ENCODE results near the gene CCL27.
"Not testable (repeated sequence)": the region's sequence is repeated elsewhere in the genome, so short reads cannot be mapped to it uniquely, and the experiment has no call there.

The CCL27 gene

DNA sequence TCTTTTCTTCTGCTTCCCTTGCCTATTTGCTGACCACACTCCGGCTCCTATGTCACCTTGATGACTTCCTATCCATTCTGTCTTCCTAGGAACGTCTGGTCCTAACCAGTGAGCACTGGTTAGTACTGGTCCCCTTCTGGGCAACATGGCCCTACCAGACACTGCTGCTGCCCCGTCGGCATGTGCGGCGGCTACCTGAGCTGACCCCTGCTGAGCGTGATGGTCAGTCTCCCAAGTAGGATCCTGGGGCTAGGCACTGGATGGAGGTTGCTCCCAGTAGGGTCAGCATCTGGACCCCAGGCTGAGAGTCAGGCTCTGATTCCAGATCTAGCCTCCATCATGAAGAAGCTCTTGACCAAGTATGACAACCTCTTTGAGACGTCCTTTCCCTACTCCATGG lies 13.8 kb downstream of the CCL27 start:
- DNase-seq = no peak

DNA sequence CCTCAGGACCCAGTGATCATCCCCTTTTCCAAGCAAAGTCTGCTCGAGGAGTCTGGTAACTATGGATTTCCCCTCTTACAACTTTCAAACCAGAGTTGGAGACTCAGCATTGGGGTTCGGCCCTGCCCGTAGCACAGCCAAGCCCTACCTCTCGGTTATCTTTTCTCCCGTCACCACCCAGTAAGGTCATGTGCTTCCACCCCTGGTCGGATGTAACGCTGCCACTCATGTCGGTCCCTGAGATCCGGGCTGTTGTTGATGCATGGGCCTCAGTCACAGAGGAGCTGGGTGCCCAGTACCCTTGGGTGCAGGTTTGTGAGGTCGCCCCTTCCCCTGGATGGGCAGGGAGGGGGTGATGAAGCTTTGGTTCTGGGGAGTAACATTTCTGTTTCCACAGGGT lies 14.8 kb downstream of the CCL27 start:
- peak; percentile 36 for DNase-seq

DNA sequence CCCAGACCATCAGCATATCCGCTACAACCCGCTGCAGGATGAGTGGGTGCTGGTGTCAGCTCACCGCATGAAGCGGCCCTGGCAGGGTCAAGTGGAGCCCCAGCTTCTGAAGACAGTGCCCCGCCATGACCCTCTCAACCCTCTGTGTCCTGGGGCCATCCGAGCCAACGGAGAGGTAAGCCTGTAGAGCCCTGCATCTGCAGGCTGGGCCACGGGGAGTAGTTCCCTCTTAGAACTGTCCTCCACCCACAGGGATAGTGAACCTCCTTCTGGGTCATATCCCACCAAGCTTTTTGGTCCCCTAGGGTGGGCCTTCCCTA lies 15.4 kb downstream of the CCL27 start:
- no peak for DNase-seq

DNA sequence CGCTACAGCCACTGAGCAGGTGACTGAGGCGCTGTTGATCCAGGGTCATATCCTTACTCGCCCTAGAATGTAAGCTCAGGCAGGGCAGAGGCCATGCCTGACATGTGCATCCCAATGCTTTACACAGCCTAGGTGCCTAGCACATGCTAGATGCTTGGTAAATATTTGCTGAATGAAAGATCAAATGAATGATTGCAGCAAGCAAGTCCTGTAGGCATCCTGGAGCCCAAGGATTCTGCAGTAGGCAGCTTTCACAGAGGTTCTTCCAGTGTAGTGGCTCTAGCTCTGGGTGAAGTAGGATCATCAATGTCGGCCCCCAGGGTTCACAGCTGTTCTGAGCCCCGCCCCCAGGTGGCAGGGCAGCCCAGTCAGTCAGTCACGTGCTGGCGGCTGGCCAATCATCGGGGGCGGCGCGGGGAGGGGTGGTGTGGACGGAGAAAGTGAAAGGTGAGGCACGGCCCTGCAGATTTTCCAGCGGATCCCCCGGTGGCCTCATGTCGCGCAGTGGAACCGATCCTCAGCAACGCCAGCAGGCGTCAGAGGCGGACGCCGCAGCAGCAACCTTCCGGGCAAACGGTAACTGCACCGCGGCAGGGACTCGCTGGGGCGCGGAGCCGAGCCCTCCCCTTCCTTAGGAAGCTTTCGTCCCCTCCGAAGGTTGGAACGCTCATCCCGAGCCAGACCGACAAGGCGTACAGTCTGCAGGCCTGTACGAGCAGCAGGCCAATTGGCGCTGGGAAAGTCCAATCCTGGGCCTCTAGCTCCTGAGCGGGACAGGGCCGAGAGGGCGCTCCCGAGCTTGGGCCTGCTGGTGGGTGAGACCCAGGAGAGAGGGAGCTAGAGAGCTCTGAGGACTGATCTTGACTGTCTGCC lies 16.0 kb downstream of the CCL27 start, which contains the start of gene GALT:
GALT (plus strand) TSS at position 465 of the 873 bp plus-strand sequence; CDS start at position 495, 30 bp downstream.
- DNase-seq = peak; percentile 97

DNA sequence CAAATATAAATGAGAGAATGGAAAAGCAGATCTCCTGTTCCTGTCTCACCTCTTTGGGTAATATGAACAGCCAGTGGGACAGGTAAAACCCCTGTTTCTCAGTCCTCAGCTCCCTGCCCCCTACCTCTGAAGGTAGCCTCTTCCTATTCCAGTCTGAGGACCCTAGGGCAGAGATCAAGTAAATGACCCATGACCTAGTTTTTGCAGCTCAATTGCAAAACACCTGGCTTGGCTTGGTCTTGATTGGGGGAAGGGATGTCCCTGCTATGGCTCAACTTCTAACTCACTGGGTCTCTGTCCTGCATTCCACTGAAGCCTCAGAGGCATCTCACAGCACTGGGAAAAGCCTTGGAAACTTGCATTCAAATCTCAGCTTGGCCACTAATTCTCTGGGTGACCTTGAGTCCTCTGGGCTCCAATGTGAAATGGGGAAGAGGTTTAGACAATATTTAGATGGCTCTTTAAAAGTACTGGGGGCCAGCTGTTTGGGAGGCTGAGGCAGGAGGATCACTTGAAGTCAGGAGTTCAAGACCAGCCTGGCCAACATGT lies 17.6 kb downstream of the CCL27 start:
- no peak for DNase-seq

DNA sequence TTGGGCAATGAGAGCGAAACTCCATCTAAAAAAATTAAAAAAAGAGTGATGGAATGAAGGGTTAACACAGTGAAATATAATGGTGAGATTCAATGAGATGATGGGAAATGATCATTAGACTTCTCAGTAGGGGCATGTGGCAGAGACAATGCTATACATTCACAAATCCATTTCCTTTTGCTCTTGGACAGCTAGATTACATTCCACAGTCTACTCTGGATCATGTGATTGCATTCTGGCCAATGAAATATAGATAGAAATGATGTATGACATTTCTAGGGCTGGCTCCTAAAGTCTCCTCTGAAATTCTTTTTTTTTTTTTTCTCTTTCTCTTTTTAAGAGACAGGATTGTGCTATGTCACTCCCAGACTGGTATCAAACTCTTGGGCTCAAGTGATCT lies 19.8 kb downstream of the CCL27 start:
- no peak for DNase-seq

DNA sequence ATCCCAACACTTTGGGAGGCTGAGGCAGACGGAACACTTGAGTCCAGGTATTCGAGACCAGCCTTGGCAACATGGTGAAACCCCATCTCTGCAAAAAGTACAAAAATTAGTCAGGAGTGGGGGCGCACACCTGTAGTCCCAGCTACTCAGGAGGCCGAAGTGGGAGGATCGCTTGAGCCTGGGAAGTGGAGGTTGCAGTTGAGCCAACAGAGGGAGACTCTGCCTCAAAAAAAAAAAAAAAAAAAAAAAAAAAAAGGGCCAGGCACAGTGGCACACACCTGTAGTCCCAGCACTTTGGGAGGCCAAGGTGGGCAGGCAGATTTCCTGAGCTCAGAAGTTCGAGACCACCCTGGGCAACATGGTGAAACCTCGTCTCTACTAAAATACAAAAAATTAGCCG lies 23.1 kb downstream of the CCL27 start:
- not testable (repeated sequence) for DNase-seq

DNA sequence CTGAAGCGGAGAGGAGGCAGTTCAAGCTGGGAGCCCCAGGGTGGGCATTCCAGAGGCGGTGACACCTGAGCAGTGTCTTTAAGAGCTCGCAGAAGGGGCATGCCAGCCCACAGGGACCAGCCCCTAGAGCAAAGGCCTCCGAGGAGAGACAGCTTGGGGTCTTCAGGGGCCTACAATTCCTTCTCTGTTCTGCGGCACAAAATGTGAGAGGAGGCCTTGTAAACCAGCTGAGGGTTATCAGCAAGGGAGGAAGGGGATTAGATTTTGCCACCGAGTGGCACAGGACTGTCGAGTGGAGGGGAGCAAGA lies 24.4 kb downstream of the CCL27 start:
- DNase-seq = no peak

DNA sequence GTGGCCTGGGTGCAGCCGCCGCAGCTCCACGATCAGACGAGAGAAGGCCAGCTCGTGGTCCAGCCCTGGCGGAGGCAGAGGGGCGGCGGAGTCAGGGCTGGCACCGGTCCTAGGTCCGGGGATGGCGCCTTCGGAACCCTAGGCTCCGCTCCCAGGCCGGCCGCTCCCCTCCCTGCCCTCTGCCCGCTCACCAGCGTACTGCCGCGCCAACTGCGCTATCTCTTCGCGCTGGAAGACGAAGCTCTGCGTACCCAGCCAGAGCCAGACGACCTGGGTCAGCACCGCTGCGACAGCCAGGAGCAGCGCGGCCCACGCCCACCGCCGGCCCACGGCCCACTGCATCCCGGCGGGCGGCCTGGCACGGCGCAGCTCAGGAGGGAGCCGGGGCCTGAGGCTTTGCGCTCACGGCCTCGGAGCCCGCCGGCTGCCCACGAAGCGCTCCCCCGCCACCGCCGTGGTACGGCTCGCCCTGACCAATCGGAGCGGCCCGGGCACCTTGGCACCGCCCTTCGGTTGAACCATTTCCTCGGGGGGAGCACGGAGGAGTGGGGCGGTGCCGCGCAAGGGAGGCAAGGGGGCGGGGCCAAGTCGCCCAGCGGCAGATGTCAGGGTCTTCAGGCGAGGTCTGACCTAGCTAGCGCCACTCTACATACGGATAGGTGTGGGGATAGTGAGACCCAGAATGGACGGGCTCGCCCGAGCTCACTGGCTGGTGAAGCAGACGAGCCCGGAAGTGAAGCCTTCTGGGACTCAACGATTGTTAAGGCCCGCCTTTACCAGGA lies 24.9 kb downstream of the CCL27 start, which contains the start of gene SIGMAR1:
SIGMAR1 (minus strand) TSS at position 432 of the 782 bp plus-strand sequence; CDS start at position 342, 90 bp downstream.
- peak; percentile 97 for DNase-seq

DNA sequence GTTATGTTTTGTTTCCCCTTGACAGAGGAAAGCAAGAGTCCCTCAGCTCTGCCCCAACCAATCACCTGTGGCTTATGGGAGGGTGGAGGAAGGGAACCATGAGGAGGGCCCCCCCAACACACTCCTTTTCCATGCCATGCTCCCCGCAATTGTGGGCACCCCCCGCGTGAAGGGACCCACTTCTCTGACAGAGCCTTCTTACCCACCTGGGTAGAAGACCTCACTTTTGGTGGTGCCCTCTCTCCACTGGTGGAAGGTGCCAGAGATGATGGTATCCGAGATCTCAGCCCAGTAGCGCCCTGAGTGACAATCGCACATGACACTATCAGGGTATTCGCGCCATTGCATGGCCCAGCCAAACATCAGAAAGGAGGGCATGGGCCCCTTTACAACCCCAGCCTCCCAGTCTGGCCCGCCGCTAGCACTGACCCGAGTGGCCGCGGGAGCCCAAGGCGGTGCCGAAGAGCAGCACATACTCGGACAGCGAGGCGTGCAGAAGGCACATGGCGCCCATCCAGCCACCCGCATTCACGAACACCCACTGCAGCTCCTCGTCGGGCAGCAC lies 25.6 kb downstream of the CCL27 start:
- DNase-seq = peak; percentile 42

DNA sequence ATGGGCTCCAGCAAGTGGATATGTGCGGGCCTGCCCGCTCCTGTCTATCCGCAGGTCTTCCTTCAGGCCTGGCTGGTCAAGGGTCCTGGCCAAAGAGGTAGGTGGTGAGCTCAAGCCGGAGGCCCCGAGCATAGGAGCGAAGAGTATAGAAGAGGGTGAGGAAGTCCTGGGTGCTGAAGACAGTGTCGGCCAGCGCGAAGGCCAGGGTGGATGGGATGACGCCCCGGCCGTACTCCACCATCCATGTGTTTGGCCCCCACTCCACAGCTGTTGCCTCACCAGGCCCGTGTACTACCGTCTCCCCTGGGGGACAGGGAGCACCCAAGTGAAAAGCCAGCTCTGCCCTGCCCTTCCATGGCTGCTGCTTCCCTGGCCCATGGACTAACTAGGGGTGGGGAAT lies 26.9 kb downstream of the CCL27 start:
- DNase-seq = no peak

DNA sequence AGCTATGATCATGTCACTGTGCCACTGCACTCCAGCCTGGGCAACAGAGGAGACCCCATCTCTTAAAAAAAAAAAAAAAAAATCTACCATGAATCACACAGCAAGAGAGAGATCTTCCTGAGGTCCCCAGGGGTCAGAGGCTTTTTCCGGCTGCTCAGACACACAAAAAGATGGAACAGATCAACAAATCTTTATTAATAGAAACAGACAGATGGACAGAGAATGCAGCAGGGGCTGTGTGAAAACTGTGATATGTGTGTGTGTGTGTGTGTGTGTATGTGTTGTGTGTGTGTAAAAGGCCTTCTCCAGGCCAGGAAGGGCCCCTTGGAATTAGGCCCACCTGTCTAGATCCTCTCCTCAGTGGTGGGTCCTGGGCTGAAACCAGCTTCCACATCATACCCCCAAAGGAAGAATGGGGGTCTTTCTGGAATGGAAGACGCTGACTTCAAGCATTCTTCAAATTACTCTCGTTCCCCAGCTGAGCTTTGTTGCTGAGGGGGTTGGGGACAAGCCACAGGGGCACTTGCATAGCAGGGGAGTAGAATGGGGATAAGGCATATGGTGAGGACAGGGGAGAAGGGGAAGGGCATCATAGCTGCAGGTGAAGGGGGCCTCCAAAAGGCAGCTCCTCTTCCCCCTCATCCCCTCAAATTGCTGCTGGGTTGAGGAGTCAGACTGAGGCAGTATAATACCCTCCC lies 27.8 kb downstream of the CCL27 start:
- DNase-seq = no peak

DNA sequence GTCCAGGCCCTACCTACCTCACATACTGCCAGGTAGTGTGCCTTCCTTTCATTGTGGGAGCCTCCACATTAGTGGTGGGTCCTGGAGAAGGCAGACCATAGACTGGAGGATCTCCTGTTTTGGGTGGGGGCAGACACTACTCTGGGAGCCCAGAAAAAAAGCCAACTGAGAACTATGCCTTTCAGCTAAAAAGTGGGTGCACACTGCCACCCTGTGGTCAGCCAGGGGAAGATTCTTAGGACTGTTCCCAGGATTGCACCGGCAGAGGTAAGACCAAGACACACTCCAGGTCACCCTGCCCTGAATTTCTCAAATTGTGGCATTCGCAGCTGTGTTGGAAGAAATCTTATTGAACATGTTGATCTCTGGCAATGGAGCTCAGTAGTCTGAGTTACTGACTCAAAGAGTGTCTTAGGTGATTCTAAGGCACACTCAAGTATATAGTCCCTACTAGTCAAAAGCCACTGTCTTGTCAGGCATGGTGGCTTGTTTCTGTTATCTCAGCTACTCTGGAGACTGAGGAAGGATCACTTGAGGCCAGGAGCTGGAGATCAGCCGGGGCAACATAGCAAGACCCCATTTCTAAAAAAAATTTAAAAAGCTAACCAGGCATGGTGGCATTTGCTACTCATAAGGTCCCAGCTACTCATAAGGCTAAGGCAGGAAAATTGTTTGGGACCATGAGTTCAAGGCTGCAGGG lies 28.5 kb downstream of the CCL27 start:
- peak; percentile 82 for DNase-seq

DNA sequence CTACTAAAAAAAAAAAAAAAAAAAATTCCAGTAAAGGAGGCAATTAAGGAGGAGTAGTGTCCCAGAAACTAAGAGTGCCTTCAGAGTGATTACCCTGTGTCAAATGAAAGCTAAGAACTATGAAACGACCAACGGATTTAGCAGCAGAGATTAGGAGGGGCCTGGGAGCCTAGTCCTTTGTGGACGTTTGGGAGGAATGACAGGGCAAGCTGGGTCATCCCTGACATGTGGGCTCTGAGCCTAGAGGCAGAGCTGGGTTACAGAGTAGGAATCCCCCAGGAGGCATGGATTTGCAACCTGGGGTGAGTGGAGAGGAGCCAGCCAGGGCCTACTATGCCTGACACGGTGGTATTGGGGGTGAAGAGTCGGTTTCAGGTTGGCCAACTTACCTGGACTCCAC lies 29.3 kb downstream of the CCL27 start:
- DNase-seq = no peak

DNA sequence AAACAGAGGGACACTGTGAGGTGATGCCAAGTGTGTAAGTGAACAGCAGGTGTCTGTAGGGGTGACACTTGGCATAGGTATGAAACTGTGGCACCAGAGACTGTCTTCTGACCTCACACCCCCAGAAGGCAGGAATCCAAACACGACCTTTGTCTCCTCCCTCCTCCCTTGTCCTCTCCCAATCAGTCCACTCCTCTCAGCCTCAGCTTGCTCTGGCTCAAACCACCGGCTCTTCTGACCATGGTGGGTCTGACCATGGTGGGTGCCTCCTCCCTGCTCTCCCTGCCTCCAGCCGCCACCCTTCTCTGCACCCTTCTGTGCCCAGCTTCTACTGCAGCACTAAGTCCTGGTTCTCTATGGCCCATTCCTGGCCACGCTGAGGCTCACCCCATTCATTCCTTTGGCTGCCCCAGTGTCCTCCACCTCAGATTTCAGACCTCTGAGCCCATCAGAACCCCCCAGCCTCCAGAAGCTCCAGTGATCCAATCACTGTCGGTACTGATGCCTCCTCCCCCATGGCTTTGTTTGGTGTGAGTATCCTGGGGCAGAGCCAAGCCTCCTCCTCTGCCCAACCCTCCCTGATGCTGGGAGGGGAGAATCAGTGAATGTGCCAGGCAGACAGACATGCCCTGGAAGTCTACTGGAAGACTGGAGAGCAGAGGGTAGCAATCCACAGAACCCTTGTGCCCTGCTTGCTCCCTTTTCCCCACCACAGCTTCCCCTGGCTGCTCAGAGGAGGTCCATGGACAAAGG lies 31.9 kb downstream of the CCL27 start:
- DNase-seq = no peak

DNA sequence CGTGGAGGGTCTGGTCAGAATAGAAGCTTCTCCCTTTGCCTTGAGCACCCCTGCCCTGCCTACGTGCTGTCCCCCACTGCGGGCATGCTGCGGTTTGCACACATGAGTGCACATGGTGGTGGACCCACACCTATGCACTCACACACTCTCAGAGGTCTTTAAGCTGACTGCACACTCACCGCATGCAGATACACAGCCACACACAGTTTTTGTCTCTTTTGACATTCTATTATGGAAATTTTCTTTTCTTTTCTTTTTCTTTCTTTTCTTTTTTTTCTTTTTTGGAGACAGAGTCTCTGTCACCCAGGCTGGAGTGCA lies 33.0 kb downstream of the CCL27 start:
- DNase-seq = no peak

DNA sequence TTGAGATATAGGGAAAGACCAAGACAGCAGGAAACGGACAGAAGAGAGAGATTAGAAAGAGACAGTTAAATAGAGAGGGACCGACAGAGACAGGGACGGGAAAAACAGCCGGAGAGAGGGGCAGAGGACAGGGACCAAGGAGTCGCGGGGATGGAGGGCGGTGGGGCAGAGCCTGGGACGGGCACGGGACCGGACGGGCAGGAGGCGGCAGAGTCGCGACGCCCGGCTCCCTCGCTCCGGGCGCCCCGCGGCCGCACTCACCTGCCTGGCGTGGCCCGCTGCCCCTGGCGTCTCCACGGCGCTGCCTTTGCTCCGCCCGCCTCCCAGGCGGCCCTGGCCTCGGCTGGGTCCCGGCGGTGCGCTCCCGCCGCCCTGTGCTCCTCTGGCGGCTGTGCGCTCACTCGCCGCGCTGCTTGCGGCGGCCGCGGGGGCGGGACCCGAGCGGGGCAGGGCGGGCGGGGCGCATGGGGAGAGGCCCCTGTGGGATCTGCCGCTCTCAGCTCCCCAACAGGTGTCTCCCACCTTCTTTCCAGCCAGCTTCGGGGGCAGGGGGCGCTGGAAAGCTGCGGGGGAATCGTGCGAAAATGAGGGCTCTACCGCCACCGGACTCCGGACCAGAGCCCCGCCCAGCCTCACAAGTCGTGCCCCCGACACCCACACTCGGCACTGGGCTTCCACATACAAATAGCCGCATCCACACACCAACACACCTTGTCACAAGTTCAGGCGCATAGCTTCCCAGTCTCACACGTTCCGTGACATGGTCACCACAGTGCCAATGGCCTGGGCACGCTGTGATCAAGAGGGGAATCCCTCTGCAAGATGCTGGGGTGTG lies 33.6 kb downstream of the CCL27 start, which contains the start of gene ARID3C:
ARID3C (minus strand) TSS at position 411 of the 835 bp plus-strand sequence. CDS start 1,052 bp downstream, outside the sequence.
- no peak for DNase-seq

DNA sequence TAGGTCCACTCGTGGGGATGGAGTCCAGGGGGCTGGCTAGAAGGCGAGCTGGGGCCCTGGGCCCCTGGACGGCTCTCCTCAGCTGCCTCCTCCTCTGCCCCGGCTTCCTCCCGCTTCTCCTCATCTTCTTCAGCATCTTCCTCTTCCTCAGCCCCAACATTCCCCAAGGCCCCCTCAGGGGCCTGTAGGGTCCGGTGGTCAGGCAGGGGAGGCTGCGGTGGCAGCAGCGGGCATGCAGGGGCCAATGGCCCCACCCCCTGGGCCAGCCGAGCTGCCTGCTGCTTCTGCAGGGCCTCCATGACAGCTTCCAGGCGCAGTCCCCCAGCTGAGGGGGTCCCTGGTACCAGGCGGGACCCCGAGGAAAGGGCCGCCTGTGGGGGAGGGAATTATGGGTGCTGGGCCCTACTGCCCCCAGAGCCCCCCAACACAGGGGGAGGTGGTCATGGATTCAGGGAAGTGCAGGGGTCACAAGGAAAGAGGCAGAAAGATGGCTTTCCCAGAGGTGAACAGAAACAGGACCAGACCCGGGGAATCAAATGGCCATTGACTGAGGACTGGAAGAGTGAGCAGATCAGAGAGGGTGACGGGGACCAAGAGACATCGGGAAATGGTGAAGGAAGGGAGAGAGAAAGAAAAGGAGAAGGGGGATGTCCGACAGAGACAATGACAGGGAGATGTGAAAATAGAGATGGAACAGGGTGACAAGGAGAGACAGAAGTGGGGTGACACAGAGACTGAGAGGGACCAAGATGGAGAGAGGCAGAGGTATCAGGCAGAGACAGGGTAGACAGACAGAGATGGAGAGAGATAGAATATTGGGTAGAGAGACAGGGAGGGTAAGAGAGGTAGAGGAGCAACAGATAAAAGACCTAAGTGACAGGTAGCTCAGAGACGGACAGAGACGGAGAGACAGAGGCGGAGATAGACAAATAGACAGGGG lies 34.5 kb downstream of the CCL27 start:
- no peak for DNase-seq

DNA sequence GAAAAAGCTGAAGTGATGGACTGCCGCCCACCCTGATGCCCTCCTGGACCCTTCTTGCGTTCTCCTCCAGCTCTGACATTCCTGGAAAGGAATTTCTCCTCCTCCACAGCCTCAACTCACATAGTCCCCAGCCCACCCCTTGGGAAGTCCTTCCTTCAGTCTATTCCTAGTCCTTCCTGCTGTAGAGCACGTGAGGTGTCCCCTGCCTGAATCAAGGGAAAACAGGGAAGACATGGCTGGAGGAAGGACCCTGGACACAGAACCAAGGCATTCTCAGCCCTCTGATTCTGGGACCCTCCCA lies 37.3 kb downstream of the CCL27 start:
- DNase-seq = no peak

All from activated CD4-positive, alpha-beta T cell treated with anti-CD3 and anti-CD28 coated beads, Interleukin-2, Interleukin-6, amounts not matched to agents 100 ng/mL and 50 ng/mL, durations not matched to agents 16 hours and 8 hours (primary cell).